Naive thymus-derived CD8-positive, alpha-beta T cell (primary cell): ENCODE measurements around the gene CLCN4. TPM values are rescaled to one million over a fixed set of nuclear protein-coding genes. Genes with fewer than 3 reads are reported as not detected.

Source experiments
- ATAC-seq, 2 donors: fragments of 150-1000 bp; cut with Tn5 transposase in 1 of 2; sonication (Bioruptor Pico), chemical (Tn5 transposase) in 1 of 2; 1 replicate in 1 of 2; 2 replicates in 1 of 2; pipeline ENCODE4 v1.10.0; 2021; ENCODE audit warnings: mild to moderate bottlenecking in 2 of 2, moderate library complexity in 2 of 2
- POLR2A ChIA-PET: fragments of 350-600 bp; sonication (Branson Sonifier 250); formaldehyde crosslinking; loops from one replicate; lab custom pipeline; 2021; ENCODE audit warnings: antibody characterized with exemption; lab: Charles Lee
- DNase-seq, 10 donors: peaks; one replicate each; pipeline versions ENCODE4 v3.0.0 to v3.0.0-alpha.2; 2020 to 2022
- H3K27ac Mint-ChIP-seq, 10 donors: one replicate each; pipeline ENCODE4 v1.8.0; 2020 to 2022; ENCODE audit warnings: mild to moderate bottlenecking in 10 of 10, mixed read lengths in 10 of 10, moderate library complexity in 4 of 10, inconsistent platforms in 1 of 10
- H3K27me3 Mint-ChIP-seq, 5 donors: one replicate each; pipeline ENCODE4 v1.8.0; 2021 to 2022; ENCODE audit warnings: mixed read lengths in 5 of 5
- H3K36me3 Mint-ChIP-seq, 3 donors: one replicate each; pipeline ENCODE4 v1.8.0; 2020 to 2022; ENCODE audit warnings: mixed read lengths in 3 of 3, mild to moderate bottlenecking in 2 of 3, inconsistent platforms in 1 of 3
- H3K4me1 Mint-ChIP-seq, 4 donors: one replicate each; pipeline ENCODE4 v1.8.0; 2021 to 2022; ENCODE audit warnings: mixed read lengths in 4 of 4
- H3K4me3 Mint-ChIP-seq, 10 donors: one replicate each; pipeline ENCODE4 v1.8.0; 2020 to 2022; ENCODE audit warnings: mild to moderate bottlenecking in 10 of 10, mixed read lengths in 10 of 10, moderate library complexity in 6 of 10, inconsistent platforms in 1 of 10
- H3K9me3 Mint-ChIP-seq, 9 donors: one replicate each; pipeline ENCODE4 v1.8.0; 2020 to 2022; ENCODE audit warnings: mixed read lengths in 9 of 9, mild to moderate bottlenecking in 3 of 9, inconsistent platforms in 1 of 9, moderate library complexity in 1 of 9
- polyA plus RNA-seq, 3 donors: library from polyadenylated mRNA; unstranded; fragments of 300-500 nt; fragmentation: Illumina TruSeq; gene quantifications; one replicate each; pipeline ENCODE4 v1.2.3, GENCODE V29; 2021
- total RNA-seq, 8 experiments: library from RNA in 2 of 8; stranded (reverse) in 2 of 8; gene quantifications; one replicate each; pipeline ENCODE4 v1.2.3 and lab custom pipeline; 2021 to 2026

CLCN4 gene
- total RNA-seq, result under 1 TPM; 0.42 to 0.69 TPM
- not detected for polyA plus RNA-seq
- total RNA-seq (lab: John Stamatoyannopoulos, UW), result 0 to 0.25 (median 0) reads per million in 6 experiments

- H3K27me3 Mint-ChIP-seq, result peaks cover 7 to 32% (median 14%) of the 10 kb centered on the region in 5 donors
- H3K27ac Mint-ChIP-seq, result peak within 1 kb of the TSS in 1 of 10 donors; percentile 36
- H3K36me3 Mint-ChIP-seq, result no peaks in the 10 kb centered on the region
- H3K9me3 Mint-ChIP-seq, result peaks cover 0 to 3% (median 0%) of the 10 kb centered on the region in 9 donors
- DNase-seq, result no peak
- peaks cover 0 to 22% (median 4%) of the 10 kb centered on the region in 4 donors for H3K4me1 Mint-ChIP-seq
- peak within 1 kb of the TSS in 6 of 10 donors; percentile 26 to 76 (median 46) for H3K4me3 Mint-ChIP-seq
- POLR2A ChIA-PET, result no interaction called here
- ATAC-seq, result peak in 1 of 2 donors; percentile 47
Measured at GRCh38 chrX:10156199-10157031, at the start of gene CLCN4. TSS of gene CLCN4 (plus strand) at chrX:10156975. CDS start at chrX:10185033, 28,058 bp downstream.

- no peak for DNase-seq
- Mint-ChIP-seq H3K9me3 (peaks cover 0 to 3% (median 0%) of the 10 kb centered on the region in 9 donors), H3K4me1 (peaks cover 14 to 75% (median 63%) of the 10 kb centered on the region in 4 donors), H3K27ac (peak overlapping the region in 9 of 10 donors; percentile 82 to 100 (median 96)), H3K27me3 (no peaks in the 10 kb centered on the region), H3K4me3 (peak overlapping the region in 7 of 10 donors; percentile 47 to 71 (median 54)), H3K36me3 (peaks cover 0 to 11% (median 2%) of the 10 kb centered on the region in 3 donors)
- ATAC-seq, result no peak
- POLR2A ChIA-PET, result interaction anchor here (1.5 to 6.5 kb wide), 3 partner anchors 11 to 21 kb away, joined by 3 to 88 read pairs (median 5); no protein-coding TSS in a partner anchor
Measured at GRCh38 chrX:10107483-10107882, 49.3 kb upstream of the CLCN4 start.

GRCh38 chrX:10108288-10108687 lies 48.5 kb upstream of the CLCN4 start:
- peaks cover 14 to 79% (median 67%) of the 10 kb centered on the region in 4 donors for H3K4me1 Mint-ChIP-seq
- peaks cover 0 to 3% (median 0%) of the 10 kb centered on the region in 9 donors for H3K9me3 Mint-ChIP-seq
- no peaks in the 10 kb centered on the region for H3K27me3 Mint-ChIP-seq
- peak overlapping the region in 8 of 10 donors; percentile 4 to 66 (median 50) for H3K4me3 Mint-ChIP-seq
- H3K36me3 Mint-ChIP-seq, result peaks cover 0 to 11% (median 2%) of the 10 kb centered on the region in 3 donors
- ATAC-seq (no peak), DNase-seq (no peak)
- peak overlapping the region; percentile 11 to 100 (median 95) for H3K27ac Mint-ChIP-seq
- POLR2A ChIA-PET, result interaction anchor here (1.5 to 6.5 kb wide), 2 partner anchors 12 to 22 kb away, joined by 5 to 88 read pairs; no protein-coding TSS in a partner anchor

GRCh38 chrX:10109695-10110094 lies 47.1 kb upstream of the CLCN4 start:
- Mint-ChIP-seq H3K27me3 (no peaks in the 10 kb centered on the region), H3K4me3 (peak overlapping the region in 7 of 10 donors; percentile 7 to 66 (median 47)), H3K9me3 (no peaks in the 10 kb centered on the region), H3K36me3 (peaks cover 0 to 5% (median 2%) of the 10 kb centered on the region in 3 donors), H3K4me1 (peaks cover 14 to 83% (median 65%) of the 10 kb centered on the region in 4 donors), H3K27ac (peak overlapping the region in 9 of 10 donors; percentile 88 to 100 (median 96))
- POLR2A ChIA-PET, result interaction anchor here (0.6 to 6.5 kb wide), 4 partner anchors 13 to 98 kb away, joined by 3 to 88 read pairs (median 14); no protein-coding TSS in a partner anchor
- ATAC-seq (no peak), DNase-seq (no peak)

- H3K27me3 Mint-ChIP-seq, result no peaks in the 10 kb centered on the region
- H3K27ac Mint-ChIP-seq, result peak overlapping the region; percentile 93 to 100 (median 100)
- H3K4me1 Mint-ChIP-seq, result peaks cover 14 to 84% (median 64%) of the 10 kb centered on the region in 4 donors
- H3K4me3 Mint-ChIP-seq, result peak overlapping the region; percentile 74 to 91 (median 88)
- no peak for DNase-seq
- POLR2A ChIA-PET, result interaction anchor here (1.8 to 6.5 kb wide), 8 partner anchors 9 to 99 kb away, joined by 7 to 88 read pairs (median 12); no protein-coding TSS in a partner anchor
- ATAC-seq, result no peak
- H3K36me3 Mint-ChIP-seq, result peaks cover 0 to 5% (median 2%) of the 10 kb centered on the region in 3 donors
- H3K9me3 Mint-ChIP-seq, result no peaks in the 10 kb centered on the region
Measured at GRCh38 chrX:10110316-10110935, 46.3 kb upstream of the CLCN4 start.

- Mint-ChIP-seq H3K4me3 (peak overlapping the region; percentile 74 to 91 (median 88)), H3K27ac (peak overlapping the region; percentile 93 to 100 (median 100)), H3K27me3 (no peaks in the 10 kb centered on the region), H3K9me3 (no peaks in the 10 kb centered on the region), H3K4me1 (peaks cover 12 to 78% (median 59%) of the 10 kb centered on the region in 4 donors), H3K36me3 (peaks cover 0 to 5% (median 2%) of the 10 kb centered on the region in 3 donors)
- ATAC-seq, result peak; percentile 53 to 75
- DNase-seq, result peak in 8 of 10 donors; percentile 20 to 84 (median 66)
- POLR2A ChIA-PET, result interaction anchor here (1.8 to 6.5 kb wide), 8 partner anchors 8 to 99 kb away, joined by 7 to 88 read pairs (median 12); no protein-coding TSS in a partner anchor
Measured at GRCh38 chrX:10110984-10111363, 45.8 kb upstream of the CLCN4 start.

GRCh38 chrX:10111364-10112148 lies 45.2 kb upstream of the CLCN4 start:
- Mint-ChIP-seq H3K36me3 (peaks cover 0 to 6% (median 5%) of the 10 kb centered on the region in 3 donors), H3K9me3 (no peaks in the 10 kb centered on the region), H3K4me1 (peaks cover 12 to 78% (median 57%) of the 10 kb centered on the region in 4 donors), H3K4me3 (peak overlapping the region; percentile 74 to 91 (median 88)), H3K27me3 (no peaks in the 10 kb centered on the region), H3K27ac (peak overlapping the region; percentile 93 to 100 (median 100))
- ATAC-seq (peak; percentile 66 to 79), DNase-seq (peak; percentile 40 to 85 (median 61))
- POLR2A ChIA-PET, result interaction anchor here (1.8 to 6.5 kb wide), 8 partner anchors 8 to 100 kb away, joined by 7 to 88 read pairs (median 12); no protein-coding TSS in a partner anchor

GRCh38 chrX:10112510-10112909 lies 44.3 kb upstream of the CLCN4 start:
- H3K27ac Mint-ChIP-seq, result peak overlapping the region in 9 of 10 donors; percentile 37 to 100 (median 98)
- H3K27me3 Mint-ChIP-seq, result no peaks in the 10 kb centered on the region
- no peak for DNase-seq
- ATAC-seq, result no peak
- POLR2A ChIA-PET, result interaction anchor here (2.0 to 6.5 kb wide), 3 partner anchors 16 to 35 kb away, joined by 11 to 88 read pairs (median 16); no protein-coding TSS in a partner anchor
- H3K9me3 Mint-ChIP-seq, result no peaks in the 10 kb centered on the region
- peaks cover 12 to 69% (median 50%) of the 10 kb centered on the region in 4 donors for H3K4me1 Mint-ChIP-seq
- peak overlapping the region in 4 of 10 donors; percentile 1 to 81 (median 42) for H3K4me3 Mint-ChIP-seq
- H3K36me3 Mint-ChIP-seq, result peaks cover 0 to 9% (median 7%) of the 10 kb centered on the region in 3 donors

GRCh38 chrX:10115082-10115481 lies 41.7 kb upstream of the CLCN4 start:
- Mint-ChIP-seq H3K36me3 (peaks cover 0 to 23% (median 10%) of the 10 kb centered on the region in 3 donors), H3K27ac (peak overlapping the region in 3 of 10 donors; percentile 58 to 70 (median 65)), H3K27me3 (no peaks in the 10 kb centered on the region), H3K4me1 (peaks cover 10 to 69% (median 36%) of the 10 kb centered on the region in 4 donors), H3K4me3 (no peak overlapping the region), H3K9me3 (no peaks in the 10 kb centered on the region)
- ATAC-seq, result no peak
- POLR2A ChIA-PET, result interaction anchor here (1.1 to 1.3 kb wide), 2 partner anchors 37 to 44 kb away, joined by 3 to 4 read pairs; no protein-coding TSS in a partner anchor
- DNase-seq, result no peak

- Mint-ChIP-seq H3K4me3 (no peak overlapping the region), H3K27me3 (no peaks in the 10 kb centered on the region), H3K9me3 (no peaks in the 10 kb centered on the region), H3K36me3 (peaks cover 0 to 27% (median 5%) of the 10 kb centered on the region in 3 donors), H3K4me1 (peaks cover 2 to 69% (median 31%) of the 10 kb centered on the region in 4 donors), H3K27ac (peak overlapping the region in 2 of 10 donors; percentile 51 to 68)
- ATAC-seq (no peak), DNase-seq (no peak)
- POLR2A ChIA-PET, result interaction anchor here (1.1 to 1.8 kb wide), 4 partner anchors 10 to 121 kb away, joined by 3 to 6 read pairs (median 4); no protein-coding TSS in a partner anchor
Measured at GRCh38 chrX:10117301-10117700, 39.5 kb upstream of the CLCN4 start.
